COLO668 (cell line): ENCODE results near the gene CDC42EP5.

ENCODE experiments used
- DNase-seq: peaks from one replicate; lab custom pipeline; 2025; ENCODE audit not compliant: unreplicated experiment; lab: John Stamatoyannopoulos, UW

Gene CDC42EP5

GRCh38 chr19:54462655-54463530 is 10.2 kb downstream of the CDC42EP5 start:
- peak; percentile 81 for DNase-seq

DNA sequence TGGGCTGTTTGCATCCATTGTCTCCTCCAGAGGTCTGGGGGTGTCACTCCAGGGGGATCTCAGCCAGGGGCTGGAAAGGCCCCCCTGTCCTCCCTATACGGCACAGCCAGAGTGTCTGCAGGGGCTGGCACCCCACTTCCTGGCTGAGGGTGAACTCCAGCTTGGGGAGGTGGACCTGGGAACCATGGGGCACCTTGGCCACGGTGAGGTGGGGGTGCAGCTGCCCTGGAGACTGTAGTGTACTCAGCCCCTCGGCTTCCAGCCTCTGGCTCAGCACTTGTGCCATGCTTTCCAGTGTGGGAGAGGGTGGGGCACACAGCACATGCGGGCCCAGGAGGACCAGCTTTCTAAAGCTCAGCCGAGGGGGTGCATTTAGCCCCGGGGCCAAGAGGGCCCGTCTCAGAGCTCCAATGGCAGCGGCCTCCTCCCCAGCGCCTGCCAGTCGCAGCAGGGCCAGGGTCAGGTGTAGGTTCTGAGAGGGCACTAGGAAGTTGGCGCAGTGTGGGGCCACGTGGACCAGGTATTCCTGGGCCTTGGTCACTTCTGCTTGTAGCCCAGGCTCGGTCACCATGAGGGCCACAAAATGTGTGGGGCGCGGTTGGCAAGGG is 10.9 kb downstream of the CDC42EP5 start:
- peak; percentile 44 for DNase-seq

DNA sequence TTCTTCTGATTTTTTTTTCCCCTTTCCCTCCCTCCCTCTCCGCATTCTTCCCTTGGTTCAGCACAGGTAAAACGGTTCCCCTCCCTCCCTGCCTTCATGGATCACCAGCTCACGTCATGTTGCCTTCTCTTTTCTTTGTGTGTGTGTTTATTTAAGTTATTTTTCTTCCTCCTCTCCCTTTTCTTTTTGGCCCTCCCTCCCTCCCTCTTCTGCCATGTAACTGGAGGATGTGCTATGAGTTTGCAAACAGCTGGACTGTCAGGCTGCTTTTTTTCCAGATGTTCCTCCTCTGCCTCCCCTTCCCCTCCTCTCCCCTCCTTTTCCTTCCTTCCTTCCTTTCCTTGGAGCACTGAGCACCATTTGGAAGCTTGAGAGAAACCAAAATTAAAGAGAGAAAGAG is 11.5 kb downstream of the CDC42EP5 start:
- DNase-seq: no peak

GRCh38 chr19:54461210-54461609 is 11.9 kb downstream of the CDC42EP5 start:
- no peak for DNase-seq

DNA sequence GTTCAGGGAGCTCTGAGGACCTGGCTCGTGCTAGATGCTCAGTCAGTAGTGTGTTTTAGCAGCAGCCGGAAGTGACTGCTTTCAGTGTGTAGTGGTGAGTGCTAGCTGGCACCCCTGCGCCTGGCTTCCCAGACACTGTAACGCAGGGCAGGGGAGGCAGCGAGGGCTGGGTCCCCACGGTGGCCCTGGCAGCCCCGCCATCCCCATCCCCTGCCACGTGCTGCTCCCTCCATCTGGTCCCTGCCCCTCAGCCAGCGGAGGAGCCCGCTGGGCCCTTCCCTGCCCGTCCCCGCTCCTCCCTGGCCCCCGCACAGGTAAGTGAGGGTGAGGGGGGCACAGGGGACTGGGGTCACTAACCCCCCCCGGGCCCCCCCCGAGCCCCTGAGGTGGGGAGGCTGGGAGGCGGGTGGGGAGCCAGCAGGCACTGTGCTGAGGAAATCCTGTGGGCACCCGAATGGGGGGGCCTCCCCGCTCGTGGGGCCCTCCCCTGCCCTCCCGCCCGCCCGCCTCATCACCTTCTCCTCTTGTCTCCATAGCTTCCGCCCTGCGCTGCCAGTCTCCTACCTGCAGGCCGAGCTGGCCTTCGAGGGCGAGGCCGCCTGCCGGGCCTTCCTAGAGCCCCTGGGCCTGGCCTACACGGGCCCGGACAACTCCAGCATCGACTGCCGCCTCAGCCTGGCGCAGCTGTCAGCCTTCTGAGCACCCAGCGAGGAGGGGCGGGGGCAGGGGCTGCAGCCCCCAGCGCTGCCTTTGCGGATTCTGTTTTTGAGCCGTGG is 12.7 kb downstream of the CDC42EP5 start:
- no peak for DNase-seq

GRCh38 chr19:54459282-54460229 is 13.5 kb downstream of the CDC42EP5 start:
- DNase-seq: peak; percentile 40

GRCh38 chr19:54458648-54459281 is 14.3 kb downstream of the CDC42EP5 start:
- no peak for DNase-seq

GRCh38 chr19:54457773-54458647 is 15.1 kb downstream of the CDC42EP5 start:
- no peak for DNase-seq

DNA sequence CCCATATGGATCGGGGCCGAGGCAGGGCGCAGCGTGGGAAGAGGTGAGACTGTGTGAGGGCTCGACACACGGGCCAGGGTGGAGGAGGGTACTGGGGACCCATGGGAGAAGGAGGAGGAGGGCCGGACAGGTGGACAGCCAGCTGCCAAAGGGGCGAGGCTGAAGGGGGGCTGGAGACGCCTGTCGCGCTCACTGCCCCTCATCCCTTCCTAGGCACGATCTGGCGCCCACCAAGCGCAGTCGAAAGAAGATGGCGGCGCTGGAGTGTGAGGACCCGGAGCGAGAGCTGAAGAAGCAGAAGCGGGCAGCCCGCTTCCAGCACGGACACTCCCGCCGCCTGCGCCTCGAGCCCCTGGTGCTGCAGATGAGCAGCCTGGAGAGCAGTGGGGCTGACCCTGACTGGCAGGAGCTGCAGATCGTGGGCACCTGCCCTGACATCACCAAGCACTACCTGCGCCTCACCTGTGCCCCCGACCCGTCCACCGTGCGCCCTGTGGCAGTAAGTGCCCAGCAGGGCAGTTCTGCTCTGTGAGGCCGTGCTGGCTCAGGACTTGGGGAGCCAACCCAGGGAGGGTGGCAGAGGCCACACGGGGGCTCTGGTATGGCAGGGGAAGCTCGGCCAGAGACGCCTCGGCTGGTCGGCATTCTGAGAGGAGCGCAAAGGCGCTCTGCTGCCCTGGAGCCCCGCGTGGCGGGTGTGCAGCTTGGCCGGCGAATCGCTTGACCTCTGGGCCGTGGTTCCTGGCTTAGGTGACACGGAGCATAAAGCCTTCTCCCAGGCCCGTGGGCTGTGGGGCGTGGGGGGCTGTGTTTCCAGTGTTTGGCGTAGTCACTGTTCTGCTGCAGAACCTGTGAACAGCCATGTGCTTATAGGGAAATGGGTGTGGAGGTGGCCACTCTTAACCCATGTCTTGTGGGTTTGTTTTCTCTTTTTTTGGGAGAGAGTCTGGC is 16.4 kb downstream of the CDC42EP5 start:
- no peak for DNase-seq

DNA sequence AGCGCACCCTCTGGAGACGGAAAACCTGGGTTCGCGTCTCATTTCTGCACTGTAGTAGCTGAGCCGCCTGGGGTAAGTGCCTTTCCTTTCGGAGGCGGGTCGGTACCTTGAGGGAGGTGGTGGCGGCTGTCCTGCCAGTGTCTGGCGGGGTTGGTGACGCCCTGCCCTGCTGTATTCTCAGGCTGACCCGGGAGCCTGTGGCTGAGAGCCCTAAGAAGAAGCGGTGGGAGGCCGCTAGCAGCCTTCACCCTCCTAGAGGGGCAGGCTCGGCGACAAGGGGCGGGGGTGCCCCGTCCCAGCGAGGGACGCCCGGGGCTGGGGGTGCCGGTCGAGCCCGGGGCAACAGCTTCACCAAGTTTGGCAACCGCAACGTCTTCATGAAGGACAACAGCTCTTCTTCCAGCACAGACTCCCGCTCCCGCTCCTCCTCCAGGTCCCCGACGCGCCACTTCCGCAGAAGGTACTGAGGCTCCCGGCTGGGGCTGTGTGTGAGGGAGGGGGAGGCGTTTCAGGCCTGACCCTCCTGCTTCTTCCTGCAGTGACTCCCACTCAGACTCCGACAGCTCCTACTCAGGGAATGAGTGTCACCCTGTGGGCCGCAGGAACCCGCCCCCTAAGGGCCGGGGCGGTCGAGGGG is 17.2 kb downstream of the CDC42EP5 start:
- DNase-seq: no peak

DNA sequence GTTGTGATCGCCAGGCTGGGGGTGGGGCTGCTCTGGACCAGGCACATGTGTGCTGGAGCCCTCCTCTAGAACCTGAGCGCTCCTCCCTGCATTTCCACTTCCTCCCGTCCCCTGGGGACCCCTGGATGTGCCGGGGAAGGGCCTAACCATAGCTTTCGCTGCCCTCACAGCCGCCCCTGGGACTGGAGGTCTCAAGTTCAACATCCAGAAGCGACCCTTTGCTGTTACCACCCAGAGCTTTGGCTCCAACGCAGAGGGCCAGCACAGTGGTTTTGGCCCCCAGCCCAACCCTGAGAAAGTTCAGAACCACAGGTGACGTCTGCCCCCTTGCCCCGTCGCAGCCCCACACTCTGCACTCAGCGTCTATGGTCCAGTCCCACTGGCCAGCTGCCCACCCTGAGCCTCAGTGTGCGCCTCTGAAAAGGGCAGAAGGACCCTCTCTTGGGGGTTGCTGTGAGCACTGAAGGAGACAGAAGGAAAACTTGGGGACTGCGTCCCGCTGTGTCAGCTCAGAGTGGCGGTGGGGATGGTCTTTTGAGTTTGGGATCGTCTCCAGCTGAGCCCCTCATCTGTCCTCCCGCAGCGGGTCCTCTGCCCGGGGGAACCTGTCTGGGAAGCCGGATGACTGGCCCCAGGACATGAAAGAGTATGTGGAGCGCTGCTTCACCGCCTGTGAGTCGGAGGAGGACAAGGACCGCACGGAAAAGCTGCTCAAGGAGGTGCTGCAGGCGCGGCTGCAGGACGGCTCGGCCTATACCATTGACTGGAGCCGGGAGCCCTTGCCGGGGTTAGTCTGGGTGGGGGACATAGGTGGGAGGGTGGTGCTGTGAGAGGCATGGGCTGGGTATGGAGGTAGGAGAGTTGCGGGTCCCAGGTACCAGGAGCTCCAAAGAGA is 18.1 kb downstream of the CDC42EP5 start:
- DNase-seq: no peak

GRCh38 chr19:54453921-54454780 is 18.9 kb downstream of the CDC42EP5 start:
- DNase-seq: no peak

DNA sequence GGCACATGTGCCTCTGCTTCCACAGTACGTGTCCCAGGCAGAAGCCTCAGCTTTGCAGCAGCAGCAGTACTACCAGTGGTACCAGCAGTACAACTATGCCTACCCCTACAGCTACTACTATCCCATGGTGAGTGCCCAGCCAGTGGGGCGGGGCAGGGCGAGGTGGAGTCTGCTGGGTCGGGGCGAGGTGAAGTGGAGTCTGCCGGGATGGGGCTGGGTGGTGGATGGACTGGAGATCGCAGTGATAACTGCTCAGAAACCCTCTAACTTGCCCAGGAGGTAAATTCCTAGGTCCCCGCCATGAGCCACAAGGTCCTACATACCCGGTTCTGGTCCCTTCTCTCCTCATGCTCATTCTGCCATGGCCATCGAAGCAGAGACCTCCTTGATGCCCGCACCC is 20.5 kb downstream of the CDC42EP5 start:
- no peak for DNase-seq

DNA sequence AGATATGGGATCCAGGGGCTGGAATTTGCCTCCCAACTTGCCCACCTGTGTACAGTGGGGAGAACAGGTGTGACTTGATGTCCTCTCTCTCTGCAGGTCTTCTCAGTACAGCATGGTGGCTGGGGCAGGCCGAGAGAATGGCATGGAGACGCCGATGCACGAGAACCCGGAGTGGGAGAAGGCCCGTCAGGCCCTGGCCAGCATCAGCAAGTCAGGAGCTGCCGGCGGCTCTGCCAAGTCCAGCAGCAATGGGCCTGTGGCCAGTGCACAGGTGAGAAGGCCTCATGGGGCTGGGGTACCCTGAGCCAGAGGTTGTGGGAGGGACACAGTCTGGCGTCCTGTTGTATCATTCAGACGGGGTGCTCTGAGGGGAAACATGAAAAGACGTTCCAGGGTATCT is 21.1 kb downstream of the CDC42EP5 start:
- no peak for DNase-seq

GRCh38 chr19:54451331-54451871 is 21.7 kb downstream of the CDC42EP5 start:
- no peak for DNase-seq
